ENCODE results near the gene UBE2C.

DNA sequence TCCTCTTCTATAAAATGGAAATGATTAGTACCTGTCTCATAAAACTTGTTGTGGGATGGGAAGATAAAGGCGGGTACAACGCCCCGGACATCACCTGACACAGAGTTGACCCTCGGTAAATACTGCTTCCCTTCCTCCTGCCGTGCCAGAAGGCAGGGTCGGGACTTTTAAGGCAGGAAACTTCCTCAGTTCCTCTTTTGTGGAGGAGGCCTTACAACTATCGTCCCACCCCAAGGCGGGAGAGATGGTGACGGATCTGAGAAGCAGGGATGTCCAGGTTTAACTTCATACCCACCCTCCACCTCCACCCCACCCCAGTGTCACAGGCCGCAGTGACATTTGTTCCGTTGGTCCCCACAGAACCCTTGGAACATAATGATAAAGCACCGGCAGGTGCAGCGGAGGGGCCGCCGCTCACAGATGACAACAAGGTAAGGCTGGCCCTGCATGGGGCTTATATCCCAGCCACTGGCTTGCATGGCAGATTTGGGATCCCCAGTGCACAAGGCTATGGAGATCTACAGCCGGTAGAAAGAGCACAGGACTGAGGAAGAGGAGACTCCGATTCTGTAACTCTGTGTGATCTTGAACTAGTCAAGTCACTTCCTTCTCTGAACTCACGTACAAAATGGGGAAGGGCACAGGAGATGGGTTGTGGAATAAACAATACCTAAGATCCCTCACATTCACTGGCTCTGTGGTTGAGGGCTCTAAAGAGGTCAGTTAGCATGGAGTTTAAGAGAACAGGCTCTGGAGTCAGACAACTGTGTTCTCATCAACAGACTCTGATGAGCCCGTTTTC lies 19.9 kb upstream of the UBE2C start:
- TF ChIP-seq, protein P1, sequence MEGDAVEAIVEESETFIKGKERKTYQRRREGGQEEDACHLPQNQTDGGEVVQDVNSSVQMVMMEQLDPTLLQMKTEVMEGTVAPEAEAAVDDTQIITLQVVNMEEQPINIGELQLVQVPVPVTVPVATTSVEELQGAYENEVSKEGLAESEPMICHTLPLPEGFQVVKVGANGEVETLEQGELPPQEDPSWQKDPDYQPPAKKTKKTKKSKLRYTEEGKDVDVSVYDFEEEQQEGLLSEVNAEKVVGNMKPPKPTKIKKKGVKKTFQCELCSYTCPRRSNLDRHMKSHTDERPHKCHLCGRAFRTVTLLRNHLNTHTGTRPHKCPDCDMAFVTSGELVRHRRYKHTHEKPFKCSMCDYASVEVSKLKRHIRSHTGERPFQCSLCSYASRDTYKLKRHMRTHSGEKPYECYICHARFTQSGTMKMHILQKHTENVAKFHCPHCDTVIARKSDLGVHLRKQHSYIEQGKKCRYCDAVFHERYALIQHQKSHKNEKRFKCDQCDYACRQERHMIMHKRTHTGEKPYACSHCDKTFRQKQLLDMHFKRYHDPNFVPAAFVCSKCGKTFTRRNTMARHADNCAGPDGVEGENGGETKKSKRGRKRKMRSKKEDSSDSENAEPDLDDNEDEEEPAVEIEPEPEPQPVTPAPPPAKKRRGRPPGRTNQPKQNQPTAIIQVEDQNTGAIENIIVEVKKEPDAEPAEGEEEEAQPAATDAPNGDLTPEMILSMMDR (IDR thresholded peaks at IDR 0.05): no peak
- TF ChIP-seq POLR2A (IDR thresholded peaks at IDR 0.05): no peak

Data from right lobe of liver (tissue), 4 donors.